Activated CD8-positive, alpha-beta T cell treated with anti-CD3 and anti-CD28 coated beads for 36 hours (primary cell): ENCODE measurements around the gene CDH11. TPM values are rescaled to one million over a fixed set of nuclear protein-coding genes. Genes with fewer than 3 reads are reported as not detected.

Source experiments
- ATAC-seq: fragments of 200-7000 bp; cut with Tn5 transposase; one replicate; pipeline ENCODE4 v1.10.0; 2021; ENCODE audit warnings: mild to moderate bottlenecking, moderate library complexity
- CTCF ChIA-PET: fragments of 350-600 bp; sonication (Branson Sonifier 250); formaldehyde crosslinking; loops from one replicate; lab custom pipeline; 2021; ENCODE audit warnings: antibody characterized with exemption; lab: Charles Lee
- POLR2A ChIA-PET: fragments of 350-600 bp; sonication (Branson Sonifier 250); formaldehyde crosslinking; loops from one replicate; lab custom pipeline; 2021; ENCODE audit warnings: antibody characterized with exemption; lab: Charles Lee
- DNase-seq: peaks from one replicate; pipeline ENCODE4 v3.0.0-alpha.2; 2020
- H3K27ac Mint-ChIP-seq: one replicate; pipeline ENCODE4 v1.8.0; 2021; ENCODE audit warnings: mild to moderate bottlenecking, mixed read lengths
- H3K27me3 Mint-ChIP-seq: one replicate; pipeline ENCODE4 v1.8.0; 2021; ENCODE audit warnings: mixed read lengths
- H3K36me3 Mint-ChIP-seq: one replicate; pipeline ENCODE4 v1.8.0; 2021; ENCODE audit warnings: low read depth, mixed read lengths
- H3K4me1 Mint-ChIP-seq: one replicate; pipeline ENCODE4 v1.8.0; 2021; ENCODE audit warnings: low read depth, mixed read lengths
- H3K4me3 Mint-ChIP-seq: one replicate; pipeline ENCODE4 v1.8.0; 2021; ENCODE audit warnings: mild to moderate bottlenecking, moderate library complexity, mixed read lengths
- H3K9me3 Mint-ChIP-seq: one replicate; pipeline ENCODE4 v1.8.0; 2021; ENCODE audit warnings: mixed read lengths
- intact Hi-C: fragments of 100-400 bp; cut with micrococcal nuclease; formaldehyde crosslinking; loops from one replicate; pipeline ENCODE4 v1.10.0; 2022
- total RNA-seq, 2 experiments: library from RNA; stranded (reverse); gene quantifications; one replicate each; pipeline ENCODE4 v1.2.3, GENCODE V29; 2021
- TF ChIP-seq, protein P1 (sequence below): fragments of 200-600 bp; IDR thresholded peaks from one replicate; pipeline ENCODE4 v1.8.0; 2022; ENCODE audit warnings: antibody characterized with exemption, mild to moderate bottlenecking

The CDH11 gene
- total RNA-seq, 2 experiments from 2014 or later, result not detected

- H3K27ac Mint-ChIP-seq, result no peak overlapping the region
- no peaks in the 10 kb centered on the region for H3K9me3 Mint-ChIP-seq
- CTCF ChIA-PET, result no interaction called here
- H3K36me3 Mint-ChIP-seq, result no peaks in the 10 kb centered on the region
- H3K27me3 Mint-ChIP-seq, result peaks cover 30% of the 10 kb centered on the region
- POLR2A ChIA-PET, result no interaction called here
- TF ChIP-seq, protein P1, sequence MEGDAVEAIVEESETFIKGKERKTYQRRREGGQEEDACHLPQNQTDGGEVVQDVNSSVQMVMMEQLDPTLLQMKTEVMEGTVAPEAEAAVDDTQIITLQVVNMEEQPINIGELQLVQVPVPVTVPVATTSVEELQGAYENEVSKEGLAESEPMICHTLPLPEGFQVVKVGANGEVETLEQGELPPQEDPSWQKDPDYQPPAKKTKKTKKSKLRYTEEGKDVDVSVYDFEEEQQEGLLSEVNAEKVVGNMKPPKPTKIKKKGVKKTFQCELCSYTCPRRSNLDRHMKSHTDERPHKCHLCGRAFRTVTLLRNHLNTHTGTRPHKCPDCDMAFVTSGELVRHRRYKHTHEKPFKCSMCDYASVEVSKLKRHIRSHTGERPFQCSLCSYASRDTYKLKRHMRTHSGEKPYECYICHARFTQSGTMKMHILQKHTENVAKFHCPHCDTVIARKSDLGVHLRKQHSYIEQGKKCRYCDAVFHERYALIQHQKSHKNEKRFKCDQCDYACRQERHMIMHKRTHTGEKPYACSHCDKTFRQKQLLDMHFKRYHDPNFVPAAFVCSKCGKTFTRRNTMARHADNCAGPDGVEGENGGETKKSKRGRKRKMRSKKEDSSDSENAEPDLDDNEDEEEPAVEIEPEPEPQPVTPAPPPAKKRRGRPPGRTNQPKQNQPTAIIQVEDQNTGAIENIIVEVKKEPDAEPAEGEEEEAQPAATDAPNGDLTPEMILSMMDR, result no peak
- H3K4me1 Mint-ChIP-seq, result no peaks in the 10 kb centered on the region
- H3K4me3 Mint-ChIP-seq, result no peak overlapping the region
- intact Hi-C loops, result no loop called here
- no peak for ATAC-seq
- no peak for DNase-seq
Observed at GRCh38 chr16:65124212-65124548, 2.3 kb upstream of the CDH11 start.

DNA sequence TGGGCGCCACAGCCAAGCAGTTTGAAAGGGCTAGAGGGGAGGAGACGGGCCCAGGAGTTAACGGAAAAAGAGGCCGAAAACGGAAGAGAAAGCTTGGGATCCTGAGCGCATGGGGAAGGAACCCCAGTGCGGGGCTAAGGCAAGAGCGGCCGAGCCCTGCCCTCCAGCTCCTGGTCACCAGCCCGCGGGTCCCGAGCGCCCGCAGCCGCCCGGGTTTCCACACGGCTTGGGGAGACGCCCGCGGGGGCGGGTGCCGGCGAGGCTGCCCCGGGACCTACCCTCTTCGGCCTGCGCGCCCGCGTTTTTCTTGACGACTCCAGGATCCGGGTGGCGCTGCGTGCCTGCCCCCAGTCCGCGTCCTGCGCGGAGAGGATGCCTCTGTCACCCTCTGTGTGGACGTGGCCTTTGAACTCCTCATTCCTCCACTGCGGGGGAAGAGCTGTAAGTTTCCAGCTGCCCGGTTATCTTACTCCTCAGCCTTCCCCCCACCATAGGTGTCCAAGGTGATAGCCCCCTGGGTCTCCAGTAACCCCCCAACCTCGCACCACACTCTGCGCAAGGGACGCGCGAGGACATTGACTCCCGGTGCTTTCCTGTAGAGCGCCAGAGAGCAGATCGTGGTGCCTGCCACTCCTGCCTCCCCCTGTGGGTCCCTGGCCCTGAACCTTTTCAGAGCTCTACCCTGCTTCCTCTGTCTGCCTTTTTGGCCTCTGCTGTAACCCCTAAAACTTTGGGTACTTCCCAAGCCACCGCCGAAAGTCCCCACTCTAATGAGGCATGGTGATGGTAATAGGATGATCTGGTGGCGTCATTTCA is 1.7 kb upstream of the CDH11 start:
- Mint-ChIP-seq H3K4me3 (no peak overlapping the region), H3K9me3 (no peaks in the 10 kb centered on the region), H3K27ac (no peak overlapping the region), H3K4me1 (no peaks in the 10 kb centered on the region), H3K27me3 (peaks cover 35% of the 10 kb centered on the region), H3K36me3 (no peaks in the 10 kb centered on the region)
- ChIA-PET CTCF (no interaction called here), POLR2A (no interaction called here)
- TF ChIP-seq, protein P1, result no peak
- no peak for DNase-seq
- intact Hi-C loops, result no loop called here
- ATAC-seq, result no peak

DNA sequence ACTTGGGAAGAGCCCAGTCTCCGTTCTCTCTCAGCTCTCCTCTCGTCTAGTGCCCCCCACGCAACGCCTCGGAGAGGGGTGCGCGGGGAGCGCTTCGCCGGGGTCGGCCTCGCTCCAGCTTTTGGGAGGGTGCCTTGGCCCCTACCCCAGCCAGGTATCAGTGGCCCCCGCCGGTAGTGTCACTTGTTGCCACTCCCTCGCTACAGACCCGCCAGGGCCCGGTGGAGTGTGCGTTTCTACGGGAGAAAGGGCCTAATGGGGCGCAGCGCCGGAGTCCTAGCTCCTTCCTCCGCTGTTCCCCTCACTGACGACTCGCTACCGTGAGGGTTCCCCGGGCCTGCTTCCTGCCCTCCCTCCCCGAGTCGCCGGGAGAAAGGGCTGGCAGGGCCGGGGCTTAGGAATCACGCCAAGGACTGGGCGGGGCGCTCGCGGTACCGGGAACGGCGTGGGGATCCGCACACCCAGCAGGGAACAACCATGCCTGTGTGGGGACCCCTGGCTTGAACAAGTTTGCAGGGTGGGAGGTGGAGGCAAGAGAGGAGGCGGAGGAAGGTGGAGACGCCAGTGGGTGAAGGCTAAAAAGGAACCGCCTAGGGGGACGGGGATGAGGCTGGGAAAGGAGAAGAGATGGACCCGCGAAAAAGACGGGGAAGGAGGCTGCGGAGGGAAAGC is 997 bp upstream of the CDH11 start:
- Mint-ChIP-seq H3K4me1 (no peaks in the 10 kb centered on the region), H3K9me3 (no peaks in the 10 kb centered on the region), H3K4me3 (no peak overlapping the region), H3K36me3 (no peaks in the 10 kb centered on the region), H3K27ac (no peak overlapping the region), H3K27me3 (peaks cover 35% of the 10 kb centered on the region)
- DNase-seq, result no peak
- intact Hi-C loops, result no loop called here
- TF ChIP-seq, protein P1, result no peak
- ChIA-PET POLR2A (no interaction called here), CTCF (no interaction called here)
- ATAC-seq, result no peak

DNA sequence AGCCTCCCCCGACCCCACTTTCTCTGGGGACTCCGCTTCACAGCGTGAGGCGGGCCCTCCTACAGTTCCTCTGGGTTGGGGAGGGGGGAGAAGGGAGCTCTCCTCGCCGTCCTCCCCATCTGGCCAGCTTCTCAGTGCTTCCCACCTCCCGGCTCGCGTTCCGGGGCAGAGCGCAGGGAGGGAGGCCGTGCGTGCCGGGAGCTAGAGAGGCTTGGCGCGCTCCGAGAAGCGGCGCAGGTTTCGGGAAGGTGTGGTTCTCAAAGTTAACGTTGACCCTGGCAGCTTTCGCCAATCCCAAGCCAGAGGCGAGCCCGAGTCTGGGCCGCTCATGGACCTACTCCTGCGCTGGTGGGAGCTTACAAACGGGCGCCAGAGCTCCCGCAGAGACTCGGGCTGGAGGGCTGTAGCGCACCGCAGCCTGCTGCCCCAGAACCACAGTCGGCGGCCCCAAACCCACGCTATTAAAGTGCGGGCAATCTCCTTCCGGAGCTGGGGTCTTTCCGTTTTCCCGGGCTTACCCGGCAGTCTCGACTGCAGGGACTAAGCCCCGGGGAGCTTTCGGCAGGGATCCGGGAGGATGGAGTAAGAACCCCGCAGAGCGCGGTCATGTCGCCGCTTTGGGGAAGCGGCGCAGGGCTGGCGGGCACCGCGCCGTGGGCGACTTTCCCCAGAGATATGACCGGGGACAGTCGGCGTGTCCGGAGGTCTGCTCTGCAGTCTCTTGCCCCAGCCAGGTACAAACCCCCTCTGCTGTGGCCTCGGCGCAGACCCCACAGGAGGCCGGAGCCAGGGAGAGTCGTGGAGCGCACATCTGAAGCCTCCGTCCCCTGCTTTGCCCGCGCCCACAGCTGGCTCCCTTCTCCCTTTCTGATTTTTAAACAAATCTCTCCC is 787 bp downstream of the CDH11 start:
- DNase-seq, result no peak
- intact Hi-C loops, result no loop called here
- TF ChIP-seq, protein P1, result no peak
- H3K9me3 Mint-ChIP-seq, result no peaks in the 10 kb centered on the region
- ChIA-PET POLR2A (no interaction called here), CTCF (no interaction called here)
- ATAC-seq, result no peak
- H3K27ac Mint-ChIP-seq, result no peak overlapping the region
- H3K27me3 Mint-ChIP-seq, result peaks cover 35% of the 10 kb centered on the region
- no peak overlapping the region for H3K4me3 Mint-ChIP-seq
- H3K36me3 Mint-ChIP-seq, result no peaks in the 10 kb centered on the region
- H3K4me1 Mint-ChIP-seq, result no peaks in the 10 kb centered on the region
